K562 (cell line): ENCODE measurements around the gene OOSP4B.

ENCODE experiments used
- NFIC ChIP-seq: fragments of 450-650 bp; IDR thresholded peaks from 2 replicates; pipeline ENCODE4 v1.6.1; 2017; ENCODE audit warnings: mild to moderate bottlenecking, inconsistent platforms
- POLR2A ChIP-seq: fragments of 450-650 bp; conservative IDR thresholded peaks from 2 replicates; pipeline ENCODE4 v1.6.1; 2016
- TAF1 ChIP-seq: IDR thresholded peaks from 2 replicates; pipeline ENCODE4 v1.6.1; 2011; ENCODE audit warnings: mild to moderate bottlenecking, low read length, moderate library complexity; ENCODE audit not compliant: insufficient read depth, control insufficient read depth, severe bottlenecking; ENCODE audit errors: extremely low read depth
- ZNF24 ChIP-seq: fragments of 450-650 bp; IDR thresholded peaks from 2 replicates; pipeline ENCODE4 v1.6.1; 2016
- ZNF77 ChIP-seq: fragments of 250-450 bp; sonication (Bioruptor Pico); IDR thresholded peaks from 2 replicates; pipeline ENCODE4 v1.5.0; 2020
- TF ChIP-seq, protein P1 (sequence below): fragments of 450-650 bp; formaldehyde crosslinking; IDR thresholded peaks from 2 replicates; pipeline ENCODE4 v1.4.0; 2022; ENCODE audit warnings: mild to moderate bottlenecking, moderate library complexity

DNA sequence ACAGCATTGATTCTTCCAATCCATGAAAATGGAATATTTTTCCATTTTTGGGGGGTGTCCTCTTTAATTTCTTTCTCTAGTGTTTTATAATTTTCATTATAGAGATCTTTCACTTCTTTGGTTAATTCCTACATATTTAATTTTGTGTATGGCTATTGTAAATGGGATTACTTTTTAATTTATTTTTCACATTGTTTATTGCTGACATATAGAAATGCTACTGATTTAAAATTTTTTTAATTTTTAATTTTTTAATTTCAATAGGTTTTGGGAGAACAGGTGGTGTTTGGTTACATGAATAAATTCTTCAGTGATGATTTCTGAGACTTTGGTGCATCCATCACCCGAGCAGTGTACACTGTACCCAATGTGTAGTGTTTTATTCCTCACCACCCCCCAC, 26.6 kb upstream of the OOSP4B start:
- TF ChIP-seq ZNF77 (CRISPR knock-in tag) (no peak), TAF1 (no peak), ZNF24 (no peak), NFIC (no peak), POLR2A (no peak)
- TF ChIP-seq, protein P1, sequence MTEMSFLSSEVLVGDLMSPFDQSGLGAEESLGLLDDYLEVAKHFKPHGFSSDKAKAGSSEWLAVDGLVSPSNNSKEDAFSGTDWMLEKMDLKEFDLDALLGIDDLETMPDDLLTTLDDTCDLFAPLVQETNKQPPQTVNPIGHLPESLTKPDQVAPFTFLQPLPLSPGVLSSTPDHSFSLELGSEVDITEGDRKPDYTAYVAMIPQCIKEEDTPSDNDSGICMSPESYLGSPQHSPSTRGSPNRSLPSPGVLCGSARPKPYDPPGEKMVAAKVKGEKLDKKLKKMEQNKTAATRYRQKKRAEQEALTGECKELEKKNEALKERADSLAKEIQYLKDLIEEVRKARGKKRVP (CRISPR knock-in tag) = no peak
